DOHH2 (cell line): Measurements from ENCODE around the gene DNAH7.

Experiments
- CTCF ChIP-seq: fragments of 200-600 bp; sonication (generic); IDR thresholded peaks from one replicate; pipeline ENCODE4 v1.5.1; 2014; ENCODE audit warnings: antibody characterized with exemption, mild to moderate bottlenecking, low read depth, low read length; ENCODE audit not compliant: poor library complexity, severe bottlenecking
- EZH2phosphoT487 ChIP-seq: fragments of 200-600 bp; sonication (generic); IDR thresholded peaks from 2 replicates; pipeline ENCODE4 v1.6.1; 2017; ENCODE audit warnings: borderline replicate concordance, mild to moderate bottlenecking, antibody characterized with exemption, low read length, moderate library complexity, mixed read lengths

- no peak for TF ChIP-seq CTCF
- no peak for TF ChIP-seq EZH2phosphoT487
Observed at GRCh38 chr2:195824478-195824877, 244.2 kb downstream of the DNAH7 start.
